Activated naive CD4-positive, alpha-beta T cell treated with anti-CD3 and anti-CD28 coated beads for 36 hours (primary cell): ENCODE measurements around the gene FOXN4. TPM values are rescaled to one million over a fixed set of nuclear protein-coding genes. Genes with fewer than 3 reads are reported as not detected.
"Not testable (repeated sequence)": the region's sequence is repeated elsewhere in the genome, so short reads cannot be mapped to it uniquely, and the experiment has no call there.

Source experiments
- CTCF ChIA-PET: fragments of 350-600 bp; sonication (Branson Sonifier 250); formaldehyde crosslinking; loops from one replicate; lab custom pipeline; 2021; ENCODE audit warnings: antibody characterized with exemption; lab: Charles Lee
- DNase-seq: peaks from one replicate; pipeline ENCODE4 v3.0.0-alpha.2; 2020
- H3K27ac Mint-ChIP-seq: one replicate; pipeline ENCODE4 v1.8.0; 2021; ENCODE audit warnings: mild to moderate bottlenecking, mixed read lengths
- H3K27me3 Mint-ChIP-seq: one replicate; pipeline ENCODE4 v1.8.0; 2021; ENCODE audit warnings: low read depth, mixed read lengths
- H3K36me3 Mint-ChIP-seq: one replicate; pipeline ENCODE4 v1.8.0; 2021; ENCODE audit warnings: low read depth, mixed read lengths
- H3K4me1 Mint-ChIP-seq: one replicate; pipeline ENCODE4 v1.8.0; 2021; ENCODE audit warnings: low read depth, mixed read lengths
- H3K4me3 Mint-ChIP-seq: one replicate; pipeline ENCODE4 v1.8.0; 2021; ENCODE audit warnings: mild to moderate bottlenecking, moderate library complexity, mixed read lengths
- H3K9me3 Mint-ChIP-seq: one replicate; pipeline ENCODE4 v1.8.0; 2021; ENCODE audit warnings: mixed read lengths
- intact Hi-C: fragments of 100-400 bp; cut with micrococcal nuclease; formaldehyde crosslinking; loops from one replicate; pipeline ENCODE4 v1.15.1; 2023
- total RNA-seq, 2 experiments: library from RNA; stranded (reverse); gene quantifications; one replicate each; pipeline ENCODE4 v1.2.3, GENCODE V29; 2021

FOXN4 gene
- total RNA-seq, 2 experiments from 2014 or later = not detected

DNA sequence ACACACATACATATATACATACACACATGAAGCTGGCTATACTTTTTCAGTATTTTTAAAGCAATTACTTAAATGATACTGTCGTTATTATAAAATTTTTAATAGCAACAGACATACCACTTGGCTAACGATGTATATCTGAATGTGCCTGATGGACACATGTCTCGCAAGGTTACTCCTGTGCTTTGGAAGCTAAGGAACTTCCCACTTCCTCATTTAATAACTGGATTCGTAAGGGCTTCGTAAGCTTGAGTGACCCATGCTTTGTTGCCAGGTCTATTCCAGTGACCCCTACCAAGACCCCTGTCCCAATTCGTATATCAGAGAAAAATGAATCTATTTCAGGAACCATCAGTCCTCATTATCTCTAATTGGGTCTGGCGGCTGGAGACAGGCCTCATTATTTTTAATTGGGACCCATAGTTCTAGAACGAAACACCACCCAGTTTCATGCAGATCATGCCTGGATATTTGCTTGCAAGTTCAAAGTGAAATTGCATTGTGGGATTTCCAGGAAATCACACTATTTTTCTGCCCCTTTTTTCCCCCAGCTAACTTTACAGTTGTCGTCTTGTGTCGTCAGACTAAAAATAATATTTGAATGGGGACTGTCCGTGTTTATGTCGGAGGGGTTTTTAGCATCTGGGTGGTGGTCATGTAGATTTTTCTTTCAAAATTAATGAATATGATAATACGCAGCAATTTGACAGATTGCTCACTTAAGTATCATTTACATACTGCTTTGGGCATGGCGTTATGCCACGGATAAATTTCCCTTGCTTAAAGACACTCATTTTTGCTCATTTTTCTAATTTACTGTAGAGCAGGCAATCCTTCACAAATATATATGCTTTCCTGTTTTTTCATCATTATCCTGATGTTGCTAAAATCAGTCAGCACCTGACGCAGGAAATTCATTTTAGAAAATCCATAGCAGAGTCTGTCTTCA, 21.5 kb upstream of the FOXN4 start:
- Mint-ChIP-seq H3K9me3 (no peaks in the 10 kb centered on the region), H3K36me3 (no peaks in the 10 kb centered on the region), H3K27me3 (peaks cover 11% of the 10 kb centered on the region), H3K4me1 (no peaks in the 10 kb centered on the region), H3K4me3 (no peak overlapping the region), H3K27ac (no peak overlapping the region)
- CTCF ChIA-PET = interaction anchor here (0.7 kb wide), 2 partner anchors 13 to 64 kb away, joined by 3 to 4 read pairs; no protein-coding TSS in a partner anchor
- intact Hi-C loops = no loop called here
- no peak for DNase-seq

DNA sequence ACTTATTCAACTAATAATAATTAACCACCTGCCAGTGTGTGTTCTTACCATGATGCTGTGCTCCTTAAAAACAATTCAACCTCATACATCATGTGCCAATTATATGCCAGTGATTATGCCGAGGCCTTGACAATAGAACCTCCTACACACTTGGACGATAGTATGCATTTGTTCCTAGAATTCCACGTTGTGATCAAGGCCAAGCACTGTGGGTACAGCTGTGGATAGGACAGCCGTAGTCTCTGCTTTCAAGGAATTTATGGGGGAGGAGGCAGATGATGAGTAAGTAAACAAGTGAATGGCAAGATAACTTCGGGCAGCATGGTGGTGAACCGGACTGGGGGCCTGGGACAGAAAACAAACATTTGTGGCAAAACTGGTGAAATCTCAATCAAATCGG, 20.6 kb upstream of the FOXN4 start:
- Mint-ChIP-seq H3K27me3 (peaks cover 8% of the 10 kb centered on the region), H3K4me3 (no peak overlapping the region), H3K27ac (no peak overlapping the region), H3K4me1 (no peaks in the 10 kb centered on the region), H3K36me3 (no peaks in the 10 kb centered on the region), H3K9me3 (no peaks in the 10 kb centered on the region)
- intact Hi-C loops = no loop called here
- DNase-seq = no peak
- CTCF ChIA-PET = no interaction called here

DNA sequence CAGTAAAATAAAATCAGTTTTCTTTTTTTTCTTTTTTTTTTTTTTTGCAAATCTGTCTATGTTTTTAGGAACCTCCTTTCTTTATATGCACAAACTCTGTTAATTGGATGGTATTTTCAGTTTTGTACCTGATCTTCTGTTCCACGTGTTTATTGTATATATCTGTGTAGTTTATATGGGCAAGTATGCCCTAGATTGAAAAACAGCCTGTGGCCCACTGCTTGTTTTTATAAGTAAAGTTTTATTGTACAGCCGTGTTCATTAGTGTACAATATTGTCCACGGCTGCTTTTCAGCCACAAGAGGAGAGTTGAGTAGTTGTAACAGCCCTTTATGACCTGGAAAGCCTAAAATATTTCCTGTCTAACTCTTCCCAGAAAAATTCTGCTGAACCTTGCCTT, 19.9 kb upstream of the FOXN4 start:
- Mint-ChIP-seq H3K4me3 (no peak overlapping the region), H3K36me3 (no peaks in the 10 kb centered on the region), H3K27me3 (peaks cover 7% of the 10 kb centered on the region), H3K4me1 (no peaks in the 10 kb centered on the region), H3K27ac (no peak overlapping the region), H3K9me3 (no peaks in the 10 kb centered on the region)
- CTCF ChIA-PET = interaction anchor here (0.6 kb wide), 1 partner anchor 317 kb away, joined by 3 read pairs; no protein-coding TSS in a partner anchor
- DNase-seq = no peak
- intact Hi-C loops = no loop called here

GRCh38 chr12:109321294-109321693, 12.2 kb upstream of the FOXN4 start:
- not testable (repeated sequence) for H3K27ac Mint-ChIP-seq

GRCh38 chr12:109310247-109311125, 1.4 kb upstream of the FOXN4 start:
- DNase-seq = peak; percentile 15
- H3K4me1 Mint-ChIP-seq = peaks cover 11% of the 10 kb centered on the region
- CTCF ChIA-PET = no interaction called here
- no peaks in the 10 kb centered on the region for H3K9me3 Mint-ChIP-seq
- H3K36me3 Mint-ChIP-seq = no peaks in the 10 kb centered on the region
- peak overlapping the region; percentile 65 for H3K4me3 Mint-ChIP-seq
- intact Hi-C loops = no loop called here
- H3K27ac Mint-ChIP-seq = no peak overlapping the region
- peaks cover 45% of the 10 kb centered on the region for H3K27me3 Mint-ChIP-seq

More at GRCh38 chr12:109321294-109321693, 12.2 kb upstream of the FOXN4 start:
- CTCF ChIA-PET, DNase-seq, H3K4me3 Mint-ChIP-seq, H3K4me1 Mint-ChIP-seq, H3K9me3 Mint-ChIP-seq, H3K36me3 Mint-ChIP-seq, intact Hi-C loops: not testable (repeated sequence)
- peaks cover 12% of the 10 kb centered on the region for H3K27me3 Mint-ChIP-seq

GRCh38 chr12:109309381-109310246, 530 bp upstream of the FOXN4 start:
- no peaks in the 10 kb centered on the region for H3K9me3 Mint-ChIP-seq
- no peak for DNase-seq
- no peak overlapping the region for H3K27ac Mint-ChIP-seq
- CTCF ChIA-PET = no interaction called here
- H3K36me3 Mint-ChIP-seq = no peaks in the 10 kb centered on the region
- intact Hi-C loops = no loop called here
- H3K4me1 Mint-ChIP-seq = peaks cover 11% of the 10 kb centered on the region
- peaks cover 45% of the 10 kb centered on the region for H3K27me3 Mint-ChIP-seq
- H3K4me3 Mint-ChIP-seq = peak overlapping the region; percentile 75

DNA sequence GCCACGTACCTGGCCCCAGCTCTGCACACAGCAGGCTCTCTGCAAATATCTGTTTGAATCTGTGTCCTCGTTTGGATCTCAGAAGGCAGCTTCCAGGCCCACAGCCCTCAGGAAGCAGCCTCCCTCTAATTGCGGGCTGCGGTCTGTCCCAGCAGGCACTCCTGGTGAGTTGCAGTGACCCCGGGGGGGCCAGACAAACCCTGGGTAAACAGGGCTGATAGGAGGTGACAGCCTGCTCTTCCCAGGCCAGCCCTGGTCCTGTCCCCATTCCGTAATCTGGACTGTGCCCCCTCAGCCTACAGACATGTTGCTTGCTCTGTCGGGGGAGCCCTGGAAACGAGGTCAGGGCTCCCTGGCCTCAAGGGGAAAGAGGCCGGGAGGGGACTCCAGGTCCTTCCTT, 2.0 kb downstream of the FOXN4 start:
- H3K4me1 Mint-ChIP-seq = peaks cover 11% of the 10 kb centered on the region
- H3K4me3 Mint-ChIP-seq = no peak overlapping the region
- H3K27me3 Mint-ChIP-seq = peaks cover 42% of the 10 kb centered on the region

DNA sequence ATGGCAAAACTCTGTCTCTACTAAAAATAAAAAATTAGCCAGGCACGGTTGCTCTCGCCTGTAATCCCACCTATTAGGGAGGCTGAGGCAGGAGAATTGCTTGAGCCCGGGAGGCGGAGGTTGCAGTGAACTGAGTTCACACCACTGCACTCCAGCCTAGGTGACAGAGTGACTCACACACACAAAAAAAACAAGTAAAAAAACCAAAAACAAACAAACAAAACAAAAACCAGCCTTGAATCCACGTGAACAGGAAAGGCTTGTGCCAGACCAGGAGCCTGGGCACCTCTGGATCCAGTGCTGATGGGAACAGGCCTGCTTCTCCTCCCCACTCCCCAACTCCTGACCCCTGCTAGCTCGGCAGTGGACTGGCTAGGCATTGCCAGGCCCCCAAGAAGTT, 3.5 kb downstream of the FOXN4 start:
- H3K36me3 Mint-ChIP-seq = no peaks in the 10 kb centered on the region
- no peak overlapping the region for H3K27ac Mint-ChIP-seq
- peaks cover 8% of the 10 kb centered on the region for H3K4me1 Mint-ChIP-seq
- CTCF ChIA-PET = no interaction called here
- no peaks in the 10 kb centered on the region for H3K9me3 Mint-ChIP-seq
- intact Hi-C loops = no loop called here
- peaks cover 29% of the 10 kb centered on the region for H3K27me3 Mint-ChIP-seq
- DNase-seq = no peak
- H3K4me3 Mint-ChIP-seq = no peak overlapping the region

More for the DNA sequence above, 2.0 kb downstream of the FOXN4 start:
- no peaks in the 10 kb centered on the region for H3K9me3 Mint-ChIP-seq
- H3K36me3 Mint-ChIP-seq = no peaks in the 10 kb centered on the region
- no peak for DNase-seq
- CTCF ChIA-PET = no interaction called here
- intact Hi-C loops = no loop called here
- H3K27ac Mint-ChIP-seq = no peak overlapping the region

DNA sequence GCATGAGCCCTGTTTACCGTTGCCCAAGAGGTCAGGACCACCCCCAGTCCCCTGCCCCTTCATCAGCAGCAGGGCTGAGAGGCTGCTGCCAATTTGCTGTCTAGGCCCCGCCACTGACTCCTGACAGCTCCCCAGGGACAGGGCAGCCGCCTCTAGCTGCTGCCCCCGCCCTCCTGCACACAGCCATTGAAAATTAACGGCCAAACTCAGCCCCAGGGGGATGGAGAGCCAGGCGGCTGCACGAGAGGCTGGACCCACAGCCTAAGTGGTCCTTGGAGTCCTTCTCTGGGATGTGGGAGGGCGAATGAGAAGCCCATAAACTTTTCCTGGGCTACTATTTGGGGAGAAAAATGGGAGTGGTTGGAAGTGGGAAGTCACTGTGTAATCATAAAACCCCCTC, 4.6 kb downstream of the FOXN4 start:
- H3K27ac Mint-ChIP-seq = no peak overlapping the region
- intact Hi-C loops = no loop called here
- DNase-seq = no peak
- no peaks in the 10 kb centered on the region for H3K36me3 Mint-ChIP-seq
- H3K4me3 Mint-ChIP-seq = no peak overlapping the region
- no peaks in the 10 kb centered on the region for H3K9me3 Mint-ChIP-seq
- H3K4me1 Mint-ChIP-seq = peaks cover 4% of the 10 kb centered on the region
- peaks cover 26% of the 10 kb centered on the region for H3K27me3 Mint-ChIP-seq
- CTCF ChIA-PET = no interaction called here

GRCh38 chr12:109302770-109303169, 6.3 kb downstream of the FOXN4 start:
- no peaks in the 10 kb centered on the region for H3K36me3 Mint-ChIP-seq

DNA sequence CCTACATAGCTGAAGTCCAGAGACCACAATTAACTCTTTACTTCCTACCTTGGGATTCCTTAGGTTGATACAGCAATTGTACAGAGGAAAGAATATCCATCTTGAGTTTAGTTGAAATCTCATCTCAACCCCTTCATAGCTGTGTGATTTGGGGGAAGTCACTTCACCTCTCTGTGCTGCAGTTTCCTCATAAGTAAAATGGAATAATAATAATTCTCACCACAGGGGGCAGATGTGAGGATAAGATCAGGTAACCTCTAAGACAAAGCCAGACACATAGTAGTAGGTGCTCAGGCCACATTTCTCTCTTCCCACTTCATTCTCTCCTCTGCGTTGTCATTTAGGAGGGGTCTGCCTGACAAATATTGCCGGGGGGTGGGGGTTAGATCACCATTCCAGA, 6.7 kb downstream of the FOXN4 start:
- peaks cover 12% of the 10 kb centered on the region for H3K27me3 Mint-ChIP-seq
- no peak overlapping the region for H3K4me3 Mint-ChIP-seq
- CTCF ChIA-PET = interaction anchor here (0.6 to 1.0 kb wide), 2 partner anchors 92 to 574 kb away, joined by 3 read pairs; no protein-coding TSS in a partner anchor

More at GRCh38 chr12:109302770-109303169, 6.3 kb downstream of the FOXN4 start:
- CTCF ChIA-PET = interaction anchor here (0.6 to 1.0 kb wide), 2 partner anchors 91 to 574 kb away, joined by 3 read pairs; no protein-coding TSS in a partner anchor
- intact Hi-C loops = no loop called here
- no peak overlapping the region for H3K27ac Mint-ChIP-seq
- H3K4me3 Mint-ChIP-seq = no peak overlapping the region
- H3K27me3 Mint-ChIP-seq = peaks cover 17% of the 10 kb centered on the region
- no peaks in the 10 kb centered on the region for H3K4me1 Mint-ChIP-seq
- H3K9me3 Mint-ChIP-seq = no peaks in the 10 kb centered on the region
- DNase-seq = no peak

More for the DNA sequence above, 6.7 kb downstream of the FOXN4 start:
- Mint-ChIP-seq H3K36me3 (no peaks in the 10 kb centered on the region), H3K9me3 (no peaks in the 10 kb centered on the region), H3K27ac (no peak overlapping the region), H3K4me1 (no peaks in the 10 kb centered on the region)
- intact Hi-C loops = no loop called here
- DNase-seq = no peak
